Natural killer cell (primary cell): ENCODE results near the gene TTC22. TPM values are rescaled to one million over a fixed set of nuclear protein-coding genes. Genes with fewer than 3 reads are reported as not detected.

ENCODE experiments used
- ATAC-seq, 3 donors: fragments of 150-1000 bp in 2 of 3; fragments of 200-7000 bp in 1 of 3; cut with Tn5 transposase; 1 replicate in 1 of 3; 2 replicates in 2 of 3; pipeline ENCODE4 v1.10.0; 2021; ENCODE audit warnings: mild to moderate bottlenecking in 2 of 3, moderate library complexity in 2 of 3
- DNase-seq, 2 donors: peaks; one replicate each; pipeline versions ENCODE4 v3.0.0 to v3.0.0-alpha.2; 2013 to 2021; ENCODE audit warnings: mixed read lengths in 1 of 2
- H3K27ac ChIP-seq: one replicate; pipeline ENCODE4 v1.5.1; 2013; ENCODE audit warnings: mild to moderate bottlenecking, low read length
- H3K27me3 ChIP-seq: one replicate; pipeline ENCODE4 v1.6.1; 2013; ENCODE audit warnings: low read length; ENCODE audit not compliant: control insufficient read depth, insufficient read depth
- H3K36me3 ChIP-seq: one replicate; pipeline ENCODE4 v1.6.1; 2013; ENCODE audit warnings: low read length; ENCODE audit not compliant: control insufficient read depth, insufficient read depth
- H3K4me1 ChIP-seq: one replicate; pipeline ENCODE4 v1.6.1; 2013; ENCODE audit warnings: low read length; ENCODE audit not compliant: control insufficient read depth, insufficient read depth
- H3K4me3 ChIP-seq: one replicate; pipeline ENCODE4 v1.5.1; 2013; ENCODE audit warnings: low read length
- H3K9me3 ChIP-seq: one replicate; pipeline ENCODE4 v1.6.1; 2013; ENCODE audit warnings: low read length; ENCODE audit not compliant: control insufficient read depth, insufficient read depth
- H3K27ac Mint-ChIP-seq, 2 donors: one replicate each; pipeline ENCODE4 v1.8.0; 2022; ENCODE audit warnings: mild to moderate bottlenecking in 2 of 2, mixed read lengths in 2 of 2, moderate library complexity in 1 of 2
- H3K27me3 Mint-ChIP-seq, 2 donors: one replicate each; pipeline ENCODE4 v1.8.0; 2022; ENCODE audit warnings: low read depth in 2 of 2, mixed read lengths in 2 of 2
- H3K36me3 Mint-ChIP-seq: one replicate; pipeline ENCODE4 v1.8.0; 2022; ENCODE audit warnings: mixed read lengths
- H3K4me1 Mint-ChIP-seq, 2 donors: one replicate each; pipeline ENCODE4 v1.8.0; 2022; ENCODE audit warnings: mixed read lengths in 2 of 2
- H3K4me3 Mint-ChIP-seq: one replicate; pipeline ENCODE4 v1.8.0; 2022; ENCODE audit warnings: mild to moderate bottlenecking, moderate library complexity, mixed read lengths
- H3K9me3 Mint-ChIP-seq, 2 donors: one replicate each; pipeline ENCODE4 v1.8.0; 2022; ENCODE audit warnings: mixed read lengths in 2 of 2
- WGBS: methylation state at CpG from one replicate; pipeline ENCODE4 v1.1.7; 2013; ENCODE audit warnings: missing lambda C conversion rate; ENCODE audit not compliant: insufficient coverage; 5-methylcytosine and 5-hydroxymethylcytosine counted together
- intact Hi-C: fragments of 100-400 bp; cut with micrococcal nuclease; formaldehyde crosslinking; loops from one replicate; pipeline ENCODE4 v1.14.2; 2022
- total RNA-seq, 4 donors: library from RNA; stranded (reverse); fragments of 120-200 nt in 1 of 4; gene quantifications; one replicate each; pipeline versions ENCODE4 v1.2.3 to v1.2.4, GENCODE V29; 2013 to 2022
- TF ChIP-seq, protein P1 (sequence below): fragments of 200-600 bp; IDR thresholded peaks from one replicate; pipeline ENCODE4 v1.8.0; 2022; ENCODE audit warnings: antibody characterized with exemption

The TTC22 gene
- total RNA-seq, 3 donors from 2014 or later (not counting 1 experiment from before 2014, with no cell fraction given) = 17.8 to 30.8 (median 26.5) TPM

DNA sequence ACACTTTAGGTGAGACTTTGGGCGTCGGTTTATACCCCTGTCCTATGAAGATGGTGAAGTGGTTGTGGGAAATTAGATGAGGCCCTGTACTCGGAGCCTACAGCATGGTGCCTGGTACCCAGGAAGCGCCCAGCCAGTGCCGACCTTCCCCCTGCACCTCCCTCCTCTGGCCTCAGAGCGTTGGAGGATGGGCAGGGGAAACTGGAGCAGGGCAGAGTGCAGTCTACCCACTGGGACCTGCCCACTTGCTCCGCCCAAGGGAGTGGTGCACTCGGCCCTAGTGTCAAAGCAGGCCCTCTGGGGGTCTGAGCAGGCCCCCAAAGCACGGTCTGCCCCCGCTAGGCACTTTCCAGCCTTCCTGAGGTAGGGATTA, 13.0 kb upstream of the TTC22 start:
- TF ChIP-seq, protein P1, sequence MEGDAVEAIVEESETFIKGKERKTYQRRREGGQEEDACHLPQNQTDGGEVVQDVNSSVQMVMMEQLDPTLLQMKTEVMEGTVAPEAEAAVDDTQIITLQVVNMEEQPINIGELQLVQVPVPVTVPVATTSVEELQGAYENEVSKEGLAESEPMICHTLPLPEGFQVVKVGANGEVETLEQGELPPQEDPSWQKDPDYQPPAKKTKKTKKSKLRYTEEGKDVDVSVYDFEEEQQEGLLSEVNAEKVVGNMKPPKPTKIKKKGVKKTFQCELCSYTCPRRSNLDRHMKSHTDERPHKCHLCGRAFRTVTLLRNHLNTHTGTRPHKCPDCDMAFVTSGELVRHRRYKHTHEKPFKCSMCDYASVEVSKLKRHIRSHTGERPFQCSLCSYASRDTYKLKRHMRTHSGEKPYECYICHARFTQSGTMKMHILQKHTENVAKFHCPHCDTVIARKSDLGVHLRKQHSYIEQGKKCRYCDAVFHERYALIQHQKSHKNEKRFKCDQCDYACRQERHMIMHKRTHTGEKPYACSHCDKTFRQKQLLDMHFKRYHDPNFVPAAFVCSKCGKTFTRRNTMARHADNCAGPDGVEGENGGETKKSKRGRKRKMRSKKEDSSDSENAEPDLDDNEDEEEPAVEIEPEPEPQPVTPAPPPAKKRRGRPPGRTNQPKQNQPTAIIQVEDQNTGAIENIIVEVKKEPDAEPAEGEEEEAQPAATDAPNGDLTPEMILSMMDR = no peak
- H3K27me3 ChIP-seq = no peaks in the 10 kb centered on the region
- no peak for DNase-seq
- intact Hi-C loops = loop anchor here (5.0 kb wide), 1 partner anchor 317 kb away; no protein-coding TSS in a partner anchor
- WGBS = 94% methylated on average over 10 of the region's 10 CpGs
- no peaks in the 10 kb centered on the region for H3K27me3 Mint-ChIP-seq
- no peak overlapping the region for H3K4me3 ChIP-seq
- H3K36me3 ChIP-seq = peaks cover 13% of the 10 kb centered on the region
- no peaks in the 10 kb centered on the region for H3K9me3 Mint-ChIP-seq
- H3K27ac Mint-ChIP-seq = no peak overlapping the region
- no peak for ATAC-seq
- peaks cover 32 to 46% of the 10 kb centered on the region in 2 donors for H3K4me1 Mint-ChIP-seq
- peaks cover 13% of the 10 kb centered on the region for H3K36me3 Mint-ChIP-seq
- H3K4me3 Mint-ChIP-seq = no peak overlapping the region
- H3K9me3 ChIP-seq = no peaks in the 10 kb centered on the region
- H3K27ac ChIP-seq = no peak overlapping the region
- peaks cover 38% of the 10 kb centered on the region for H3K4me1 ChIP-seq

- TF ChIP-seq, protein P1 = no peak
- no peaks in the 10 kb centered on the region for H3K9me3 ChIP-seq
- peaks cover 43% of the 10 kb centered on the region for H3K4me1 ChIP-seq
- WGBS = 85% methylated on average over 13 of the region's 13 CpGs
- H3K4me1 Mint-ChIP-seq = peaks cover 36 to 48% of the 10 kb centered on the region in 2 donors
- no peaks in the 10 kb centered on the region for H3K27me3 Mint-ChIP-seq
- no peak overlapping the region for H3K4me3 Mint-ChIP-seq
- peaks cover 11% of the 10 kb centered on the region for H3K36me3 ChIP-seq
- H3K36me3 Mint-ChIP-seq = peaks cover 8% of the 10 kb centered on the region
- no peak overlapping the region for H3K27ac ChIP-seq
- intact Hi-C loops = loop anchor here (5.0 kb wide), 1 partner anchor 316 kb away; no protein-coding TSS in a partner anchor
- H3K9me3 Mint-ChIP-seq = no peaks in the 10 kb centered on the region
- ATAC-seq (no peak), DNase-seq (no peak)
- no peak overlapping the region for H3K4me3 ChIP-seq
- H3K27ac Mint-ChIP-seq = peak overlapping the region; percentile 22 to 75
- no peaks in the 10 kb centered on the region for H3K27me3 ChIP-seq
Observed at GRCh38 chr1:54813485-54814125, 12.5 kb upstream of the TTC22 start.

DNA sequence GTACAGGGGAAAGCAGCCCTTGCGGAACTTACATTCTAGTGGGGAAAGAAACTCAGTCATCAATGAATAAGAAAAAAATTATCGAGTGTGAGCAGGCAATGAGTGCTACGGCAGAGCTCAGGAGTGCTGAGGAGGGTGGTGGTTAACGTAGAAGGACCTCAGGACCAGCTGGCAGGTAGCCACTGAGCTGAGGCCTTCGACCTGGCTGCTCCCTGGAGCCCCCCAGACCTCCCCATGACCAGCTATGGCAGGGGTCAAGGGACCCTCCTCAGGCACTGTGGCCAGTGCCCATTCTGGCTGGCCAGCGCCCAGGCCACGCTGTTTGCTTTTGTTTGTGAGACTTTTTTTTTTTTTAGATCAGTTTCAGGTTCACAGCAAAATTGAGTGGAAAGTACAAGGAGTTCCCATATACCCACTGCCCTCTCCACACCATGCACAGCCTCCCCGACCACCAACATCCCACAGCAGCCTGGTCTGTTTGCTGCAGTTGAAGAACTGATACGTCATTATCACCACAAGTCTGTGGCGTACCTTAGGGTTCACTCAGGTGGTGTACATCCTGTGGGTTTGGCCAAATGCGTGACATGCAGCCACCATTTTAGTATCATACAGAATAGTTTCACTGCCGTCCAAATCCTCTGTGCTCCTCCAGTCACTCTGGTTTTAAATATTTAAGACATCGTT, 11.8 kb upstream of the TTC22 start:
- TF ChIP-seq, protein P1 = no peak
- Histone ChIP-seq H3K9me3 (no peaks in the 10 kb centered on the region), H3K4me3 (no peak overlapping the region), H3K27ac (no peak overlapping the region), H3K27me3 (no peaks in the 10 kb centered on the region), H3K36me3 (peaks cover 11% of the 10 kb centered on the region), H3K4me1 (peaks cover 49% of the 10 kb centered on the region)
- ATAC-seq = peak; percentile 21 to 70 (median 53)
- peaks cover under 1% of the 10 kb centered on the region for H3K36me3 Mint-ChIP-seq
- peak in 1 of 2 donors; percentile 45 for DNase-seq
- H3K4me3 Mint-ChIP-seq = no peak overlapping the region
- H3K27ac Mint-ChIP-seq = peak overlapping the region; percentile 22 to 75
- no peaks in the 10 kb centered on the region for H3K9me3 Mint-ChIP-seq
- intact Hi-C loops = loop anchor here (5.0 kb wide), 1 partner anchor 316 kb away; no protein-coding TSS in a partner anchor
- 57% methylated on average over 12 of the region's 13 CpGs for WGBS
- H3K4me1 Mint-ChIP-seq = peaks cover 36 to 51% of the 10 kb centered on the region in 2 donors
- H3K27me3 Mint-ChIP-seq = no peaks in the 10 kb centered on the region
